C4-2B (cell line): ENCODE measurements around the gene IDH3G.

Source experiments
- CTCF ChIP-seq: fragments of 450-650 bp; conservative IDR thresholded peaks from 2 replicates; pipeline ENCODE4 v1.5.1; 2017; ENCODE audit warnings: mild to moderate bottlenecking
- ZFX ChIP-seq: fragments of 450-650 bp; IDR thresholded peaks from 2 replicates; pipeline ENCODE4 v1.6.1; 2017

- TF ChIP-seq CTCF (no peak), ZFX (no peak)
These were observed 29.4 kb downstream of the IDH3G start for GRCh38 chrX:153764786-153765137.
